ENCODE results near the gene SLCO1B3.

The SLCO1B3 gene

GRCh38 chr12:20829919-20830318, 19.4 kb downstream of the SLCO1B3 start:
- no peak for TF ChIP-seq CTCF (IDR thresholded peaks at IDR 0.05)
- no peak for DNase-seq (ENCODE audit: low spot score)
- H3K27ac ChIP-seq = no peak overlapping the region
- no peak overlapping the region for H3K4me3 ChIP-seq

- Histone ChIP-seq H3K4me3 (no peak overlapping the region), H3K27ac (no peak overlapping the region)
- no peak for DNase-seq (ENCODE audit: low spot score)
- no peak for TF ChIP-seq CTCF (IDR thresholded peaks at IDR 0.05)
Observed at GRCh38 chr12:20830456-20830855, 20.0 kb downstream of the SLCO1B3 start.

- TF ChIP-seq CTCF (IDR thresholded peaks at IDR 0.05) = no peak
- DNase-seq (ENCODE audit: low spot score) = no peak
Observed at GRCh38 chr12:20832911-20833310, 22.4 kb downstream of the SLCO1B3 start.

GRCh38 chr12:20852649-20853048, 42.1 kb downstream of the SLCO1B3 start:
- DNase-seq (ENCODE audit: low spot score) = no peak
- TF ChIP-seq CTCF (IDR thresholded peaks at IDR 0.05) = no peak
- no peak overlapping the region for H3K27ac ChIP-seq
- no peak overlapping the region for H3K4me3 ChIP-seq

More at GRCh38 chr12:20832911-20833310, 22.4 kb downstream of the SLCO1B3 start:
- Histone ChIP-seq H3K27ac (no peak overlapping the region), H3K4me3 (no peak overlapping the region)

- H3K4me3 ChIP-seq = no peak overlapping the region
- no peak for DNase-seq (ENCODE audit: low spot score)
- H3K27ac ChIP-seq = no peak overlapping the region
- TF ChIP-seq CTCF (IDR thresholded peaks at IDR 0.05) = no peak
Observed at GRCh38 chr12:20863056-20863455, 52.6 kb downstream of the SLCO1B3 start.

GRCh38 chr12:20865873-20866272, 55.4 kb downstream of the SLCO1B3 start:
- TF ChIP-seq CTCF (IDR thresholded peaks at IDR 0.05) = no peak
- Histone ChIP-seq H3K27ac (no peak overlapping the region), H3K4me3 (no peak overlapping the region)
- DNase-seq (ENCODE audit: low spot score) = no peak

GRCh38 chr12:20868277-20868676, 57.8 kb downstream of the SLCO1B3 start:
- no peak for DNase-seq (ENCODE audit: low spot score)
- Histone ChIP-seq H3K27ac (no peak overlapping the region), H3K4me3 (no peak overlapping the region)
- no peak for TF ChIP-seq CTCF (IDR thresholded peaks at IDR 0.05)
